OCI-LY7 (cell line): ENCODE data around the gene CMC1.

Experiments
- EZH2phosphoT487 ChIP-seq: fragments of 200-600 bp; sonication (generic); IDR thresholded peaks from 2 replicates; pipeline ENCODE4 v1.6.1; 2018; ENCODE audit warnings: low read depth, borderline replicate concordance, mild to moderate bottlenecking, mixed run types, antibody characterized with exemption, low read length, moderate library complexity, mixed read lengths
- TF ChIP-seq, protein P1 (sequence below): fragments of 200-600 bp; sonication (generic); conservative IDR thresholded peaks from 2 replicates; pipeline ENCODE4 v1.5.1; 2014; ENCODE audit warnings: mild to moderate bottlenecking, antibody characterized with exemption, low read length, moderate library complexity, mixed read lengths

DNA sequence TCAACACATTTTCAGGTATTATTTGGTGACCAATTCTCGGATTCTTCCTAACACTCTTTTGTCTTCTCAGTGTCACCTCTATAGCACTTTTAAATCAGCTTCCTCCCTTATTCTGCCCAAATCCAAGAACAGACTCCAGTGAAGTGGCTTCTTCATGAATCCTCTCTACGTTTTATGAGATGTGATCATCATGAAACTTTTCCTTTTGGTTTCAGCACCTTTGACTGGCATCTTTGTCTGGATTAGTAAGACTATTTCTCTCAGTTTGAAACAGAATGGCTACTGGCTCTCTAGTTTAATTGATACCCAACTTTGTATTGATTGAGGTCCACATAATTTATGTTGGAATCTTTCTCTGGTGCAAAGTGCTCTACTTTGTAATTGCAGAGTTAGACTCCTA lies 45.6 kb downstream of the CMC1 start:
- TF ChIP-seq, protein P1, sequence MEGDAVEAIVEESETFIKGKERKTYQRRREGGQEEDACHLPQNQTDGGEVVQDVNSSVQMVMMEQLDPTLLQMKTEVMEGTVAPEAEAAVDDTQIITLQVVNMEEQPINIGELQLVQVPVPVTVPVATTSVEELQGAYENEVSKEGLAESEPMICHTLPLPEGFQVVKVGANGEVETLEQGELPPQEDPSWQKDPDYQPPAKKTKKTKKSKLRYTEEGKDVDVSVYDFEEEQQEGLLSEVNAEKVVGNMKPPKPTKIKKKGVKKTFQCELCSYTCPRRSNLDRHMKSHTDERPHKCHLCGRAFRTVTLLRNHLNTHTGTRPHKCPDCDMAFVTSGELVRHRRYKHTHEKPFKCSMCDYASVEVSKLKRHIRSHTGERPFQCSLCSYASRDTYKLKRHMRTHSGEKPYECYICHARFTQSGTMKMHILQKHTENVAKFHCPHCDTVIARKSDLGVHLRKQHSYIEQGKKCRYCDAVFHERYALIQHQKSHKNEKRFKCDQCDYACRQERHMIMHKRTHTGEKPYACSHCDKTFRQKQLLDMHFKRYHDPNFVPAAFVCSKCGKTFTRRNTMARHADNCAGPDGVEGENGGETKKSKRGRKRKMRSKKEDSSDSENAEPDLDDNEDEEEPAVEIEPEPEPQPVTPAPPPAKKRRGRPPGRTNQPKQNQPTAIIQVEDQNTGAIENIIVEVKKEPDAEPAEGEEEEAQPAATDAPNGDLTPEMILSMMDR: no peak
- TF ChIP-seq EZH2phosphoT487: no peak
